GM23338 (cell line): ENCODE measurements around the gene CTRL. TPM values are rescaled to one million over a fixed set of nuclear protein-coding genes. Genes with fewer than 3 reads are reported as not detected.

Experiments
- ATAC-seq: fragments of 200-7000 bp; cut with Tn5 transposase; 3 replicates; pipeline ENCODE4 v1.9.1; 2020
- DNase-seq: peaks from one replicate; pipeline ENCODE4 v3.0.0-alpha.2; 2015; ENCODE audit warnings: low spot score
- H2AFZ ChIP-seq: fragments of 200-600 bp; sonication (generic); 2 replicates; pipeline ENCODE4 v1.8.0; 2016; ENCODE audit warnings: antibody characterized with exemption, mild to moderate bottlenecking, moderate library complexity
- H3F3A ChIP-seq: fragments of 200-600 bp; sonication (generic); replicated peaks from 2 replicates; pipeline ENCODE4 v1.8.0; 2017; ENCODE audit warnings: antibody characterized with exemption, mixed run types, low read depth
- H3K27ac ChIP-seq: fragments of 200-600 bp; sonication (generic); 2 replicates; pipeline ENCODE4 v1.6.1; 2016; ENCODE audit warnings: low read depth
- H3K27me3 ChIP-seq: fragments of 200-600 bp; sonication (generic); 2 replicates; pipeline ENCODE4 v1.8.0; 2016; ENCODE audit warnings: mild to moderate bottlenecking, mixed run types, moderate library complexity; ENCODE audit not compliant: insufficient read depth
- H3K36me3 ChIP-seq: fragments of 200-600 bp; sonication (generic); 2 replicates; pipeline ENCODE4 v1.8.0; 2016; ENCODE audit warnings: mild to moderate bottlenecking; ENCODE audit not compliant: insufficient read depth
- H3K4me1 ChIP-seq: fragments of 200-600 bp; sonication (generic); 2 replicates; pipeline ENCODE4 v1.8.0; 2016; ENCODE audit warnings: mild to moderate bottlenecking, moderate library complexity; ENCODE audit not compliant: insufficient read depth
- H3K4me2 ChIP-seq: fragments of 200-600 bp; sonication (generic); 2 replicates; pipeline ENCODE4 v1.7.1; 2017; ENCODE audit warnings: mixed run types
- H3K4me3 ChIP-seq: fragments of 200-600 bp; sonication (generic); 2 replicates; pipeline ENCODE4 v1.6.1; 2016; ENCODE audit warnings: mixed run types
- H3K79me2 ChIP-seq: fragments of 200-600 bp; sonication (generic); replicated peaks from 2 replicates; pipeline ENCODE4 v1.8.0; 2017; ENCODE audit warnings: mild to moderate bottlenecking; ENCODE audit not compliant: insufficient read depth
- H3K9me2 ChIP-seq: fragments of 200-600 bp; sonication (generic); 2 replicates; pipeline ENCODE4 v1.8.0; 2017; ENCODE audit not compliant: insufficient read depth
- H4K20me1 ChIP-seq: fragments of 200-600 bp; sonication (generic); replicated peaks from 2 replicates; pipeline ENCODE4 v1.8.0; 2017; ENCODE audit warnings: mild to moderate bottlenecking; ENCODE audit not compliant: insufficient read depth
- H3K27ac Mint-ChIP-seq: 2 replicates; pipeline ENCODE4 v1.8.0; 2020; ENCODE audit warnings: inconsistent platforms, mild to moderate bottlenecking, moderate library complexity, mixed read lengths
- H3K27me3 Mint-ChIP-seq: 3 replicates; pipeline ENCODE4 v1.8.0; 2022; ENCODE audit warnings: low read depth, mild to moderate bottlenecking, moderate library complexity, mixed read lengths, inconsistent platforms; ENCODE audit not compliant: insufficient read depth, poor library complexity
- H3K36me3 Mint-ChIP-seq: 3 replicates; pipeline ENCODE4 v1.8.0; 2021; ENCODE audit warnings: low read depth, mild to moderate bottlenecking, inconsistent platforms, moderate library complexity, mixed read lengths
- H3K4me1 Mint-ChIP-seq: 3 replicates; pipeline ENCODE4 v1.8.0; 2020; ENCODE audit warnings: mild to moderate bottlenecking, inconsistent platforms, mixed read lengths
- H3K4me3 Mint-ChIP-seq: 3 replicates; pipeline ENCODE4 v1.8.0; 2021; ENCODE audit warnings: moderate library complexity, mild to moderate bottlenecking, inconsistent platforms, mixed read lengths
- H3K9me3 Mint-ChIP-seq: 3 replicates; pipeline ENCODE4 v1.8.0; 2020; ENCODE audit warnings: moderate library complexity, mild to moderate bottlenecking, inconsistent platforms, mixed read lengths
- CREB1 ChIP-seq: fragments of 250-450 bp; sonication (Bioruptor Pico); IDR thresholded peaks from 2 replicates; pipeline ENCODE4 v1.5.0; 2020; ENCODE audit warnings: low read depth, mild to moderate bottlenecking, moderate library complexity
- CTCF ChIP-seq, 2 experiments: fragments of 200-600 bp in 1 of 2; sonication (generic) in 1 of 2; conservative IDR thresholded peaks; 2 replicates each; pipeline versions ENCODE4 v1.5.1 to v1.6.1; 2016 to 2017; ENCODE audit warnings: antibody characterized with exemption in 2 of 2, low read depth in 2 of 2, mild to moderate bottlenecking in 2 of 2, moderate library complexity in 1 of 2
- EZH2 ChIP-seq: fragments of 200-600 bp; sonication (generic); IDR thresholded peaks from one replicate; pipeline ENCODE4 v1.8.0; 2017; ENCODE audit warnings: antibody characterized with exemption, mild to moderate bottlenecking, low read depth; ENCODE audit not compliant: unreplicated experiment
- EZH2phosphoT487 ChIP-seq: fragments of 200-600 bp; sonication (generic); IDR thresholded peaks from one replicate; pipeline ENCODE4 v1.8.1; 2018; ENCODE audit warnings: antibody characterized with exemption; ENCODE audit not compliant: unreplicated experiment
- JUNB ChIP-seq: IDR thresholded peaks from one replicate; pipeline ENCODE4 v1.6.1; 2016; ENCODE audit warnings: antibody characterized with exemption; ENCODE audit not compliant: unreplicated experiment
- NANOG ChIP-seq: IDR thresholded peaks from 2 replicates; pipeline ENCODE4 v1.6.1; 2016; ENCODE audit warnings: antibody characterized with exemption, borderline replicate concordance
- POLR2AphosphoS5 ChIP-seq: IDR thresholded peaks from 2 replicates; pipeline ENCODE4 v1.6.1; 2016; ENCODE audit warnings: antibody characterized with exemption, low read depth
- STAT1 ChIP-seq: IDR thresholded peaks from one replicate; pipeline ENCODE4 v1.6.1; 2016; ENCODE audit warnings: antibody characterized with exemption; ENCODE audit not compliant: unreplicated experiment
- ZNF114 ChIP-seq: fragments of 250-450 bp; sonication (Bioruptor Pico); IDR thresholded peaks from 2 replicates; pipeline ENCODE4 v1.5.0; 2020; ENCODE audit warnings: mild to moderate bottlenecking, moderate library complexity
- ZNF331 ChIP-seq: fragments of 250-450 bp; sonication (Bioruptor Pico); IDR thresholded peaks from 2 replicates; pipeline ENCODE4 v1.5.0; 2020; ENCODE audit warnings: low read depth, mild to moderate bottlenecking, moderate library complexity
- ZNF462 ChIP-seq: fragments of 250-450 bp; sonication (Bioruptor Pico); IDR thresholded peaks from 2 replicates; pipeline ENCODE4 v1.5.0; 2020; ENCODE audit warnings: mild to moderate bottlenecking, moderate library complexity
- polyA plus RNA-seq: library from polyadenylated mRNA; unstranded; fragments of >200 nt; fragmentation: Nextera tagmentation; extraction: Ambion mirVana; gene quantifications from 2 replicates; pipeline ENCODE4 v1.2.1, GENCODE V29; 2016
- total RNA-seq: library from RNA; depleted of rRNA; stranded (reverse); fragments of >200 nt; shearing (Covaris generic); gene quantifications from 2 replicates; pipeline ENCODE4 v1.2.3, GENCODE V29; 2014
- TF ChIP-seq, protein P1 (sequence below): IDR thresholded peaks from one replicate; pipeline ENCODE4 v1.6.1; 2018; ENCODE audit warnings: antibody characterized with exemption; ENCODE audit not compliant: unreplicated experiment
- TF ChIP-seq, protein P2 (sequence below): IDR thresholded peaks from 2 replicates; pipeline ENCODE4 v1.6.1; 2016; ENCODE audit warnings: antibody characterized with exemption

Gene CTRL
- total and polyA plus RNA-seq, 2 experiments from 2014 or later, result 1.6 to 13.0 TPM

DNA sequence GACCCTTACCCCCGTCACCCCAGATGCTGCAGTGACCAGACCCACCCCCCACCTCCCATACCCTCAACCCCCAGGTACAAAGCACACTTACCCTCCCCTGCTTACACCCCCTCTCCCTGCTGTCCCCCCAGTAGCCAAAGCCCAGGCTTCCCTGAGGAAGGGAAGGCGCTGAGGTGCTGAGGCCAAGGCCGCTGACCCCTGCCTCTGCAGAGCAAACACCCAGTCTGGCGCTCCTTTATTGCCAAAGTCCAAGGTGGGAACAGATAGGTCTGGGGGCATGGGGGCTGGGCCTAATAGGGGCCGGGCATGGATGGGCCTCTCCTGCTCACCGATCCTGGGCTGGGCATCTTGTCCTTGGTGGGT, 11.6 kb upstream of the CTRL start:
- Mint-ChIP-seq H3K27ac (no peak overlapping the region), H3K9me3 (no peaks in the 10 kb centered on the region), H3K4me3 (no peak overlapping the region), H3K4me1 (peaks cover 4% of the 10 kb centered on the region; the same call in 2 of the 3 replicates), H3K36me3 (peaks cover 29% of the 10 kb centered on the region), H3K27me3 (peaks cover 7% of the 10 kb centered on the region)
- Histone ChIP-seq H3K27ac (no peak overlapping the region), H3K9me2 (no peaks in the 10 kb centered on the region), H4K20me1 (peaks cover 14% of the 10 kb centered on the region), H3K36me3 (peaks cover 8% of the 10 kb centered on the region; the same call in 1 of the 2 replicates), H3K79me2 (no peaks in the 10 kb centered on the region), H3F3A (peaks cover 14% of the 10 kb centered on the region), H3K4me1 (no peaks in the 10 kb centered on the region), H3K4me2 (no peak overlapping the region), H3K27me3 (no peaks in the 10 kb centered on the region), H2AFZ (no peak overlapping the region), H3K4me3 (no peak overlapping the region)
- TF ChIP-seq ZNF331 (CRISPR knock-in tag) (no peak), CREB1 (CRISPR knock-in tag) (no peak), ZNF114 (CRISPR knock-in tag) (no peak), NANOG (no peak), POLR2AphosphoS5 (no peak), EZH2 (no peak), CTCF (conservative IDR thresholded peaks at IDR 0.05; ENCODE audit: low read depth in 2 of 2) (no peak), JUNB (no peak), ZNF462 (CRISPR knock-in tag) (no peak), STAT1 (no peak), EZH2phosphoT487 (no peak)
- TF ChIP-seq, protein P1, sequence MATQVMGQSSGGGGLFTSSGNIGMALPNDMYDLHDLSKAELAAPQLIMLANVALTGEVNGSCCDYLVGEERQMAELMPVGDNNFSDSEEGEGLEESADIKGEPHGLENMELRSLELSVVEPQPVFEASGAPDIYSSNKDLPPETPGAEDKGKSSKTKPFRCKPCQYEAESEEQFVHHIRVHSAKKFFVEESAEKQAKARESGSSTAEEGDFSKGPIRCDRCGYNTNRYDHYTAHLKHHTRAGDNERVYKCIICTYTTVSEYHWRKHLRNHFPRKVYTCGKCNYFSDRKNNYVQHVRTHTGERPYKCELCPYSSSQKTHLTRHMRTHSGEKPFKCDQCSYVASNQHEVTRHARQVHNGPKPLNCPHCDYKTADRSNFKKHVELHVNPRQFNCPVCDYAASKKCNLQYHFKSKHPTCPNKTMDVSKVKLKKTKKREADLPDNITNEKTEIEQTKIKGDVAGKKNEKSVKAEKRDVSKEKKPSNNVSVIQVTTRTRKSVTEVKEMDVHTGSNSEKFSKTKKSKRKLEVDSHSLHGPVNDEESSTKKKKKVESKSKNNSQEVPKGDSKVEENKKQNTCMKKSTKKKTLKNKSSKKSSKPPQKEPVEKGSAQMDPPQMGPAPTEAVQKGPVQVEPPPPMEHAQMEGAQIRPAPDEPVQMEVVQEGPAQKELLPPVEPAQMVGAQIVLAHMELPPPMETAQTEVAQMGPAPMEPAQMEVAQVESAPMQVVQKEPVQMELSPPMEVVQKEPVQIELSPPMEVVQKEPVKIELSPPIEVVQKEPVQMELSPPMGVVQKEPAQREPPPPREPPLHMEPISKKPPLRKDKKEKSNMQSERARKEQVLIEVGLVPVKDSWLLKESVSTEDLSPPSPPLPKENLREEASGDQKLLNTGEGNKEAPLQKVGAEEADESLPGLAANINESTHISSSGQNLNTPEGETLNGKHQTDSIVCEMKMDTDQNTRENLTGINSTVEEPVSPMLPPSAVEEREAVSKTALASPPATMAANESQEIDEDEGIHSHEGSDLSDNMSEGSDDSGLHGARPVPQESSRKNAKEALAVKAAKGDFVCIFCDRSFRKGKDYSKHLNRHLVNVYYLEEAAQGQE, result no peak
- TF ChIP-seq, protein P2, sequence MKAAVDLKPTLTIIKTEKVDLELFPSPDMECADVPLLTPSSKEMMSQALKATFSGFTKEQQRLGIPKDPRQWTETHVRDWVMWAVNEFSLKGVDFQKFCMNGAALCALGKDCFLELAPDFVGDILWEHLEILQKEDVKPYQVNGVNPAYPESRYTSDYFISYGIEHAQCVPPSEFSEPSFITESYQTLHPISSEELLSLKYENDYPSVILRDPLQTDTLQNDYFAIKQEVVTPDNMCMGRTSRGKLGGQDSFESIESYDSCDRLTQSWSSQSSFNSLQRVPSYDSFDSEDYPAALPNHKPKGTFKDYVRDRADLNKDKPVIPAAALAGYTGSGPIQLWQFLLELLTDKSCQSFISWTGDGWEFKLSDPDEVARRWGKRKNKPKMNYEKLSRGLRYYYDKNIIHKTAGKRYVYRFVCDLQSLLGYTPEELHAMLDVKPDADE, result no peak
- ATAC-seq (no peak), DNase-seq (no peak)
